CD4-positive, alpha-beta T cell treated with Interleukin-6 at 100 ng/mL for 8 hours (primary cell): ENCODE data around the gene GSG1L.

ENCODE experiments used
- DNase-seq: peaks from one replicate; pipeline ENCODE4 v3.0.0-alpha.2; 2020; ENCODE audit warnings: mixed read lengths, low spot score

Gene GSG1L

DNA sequence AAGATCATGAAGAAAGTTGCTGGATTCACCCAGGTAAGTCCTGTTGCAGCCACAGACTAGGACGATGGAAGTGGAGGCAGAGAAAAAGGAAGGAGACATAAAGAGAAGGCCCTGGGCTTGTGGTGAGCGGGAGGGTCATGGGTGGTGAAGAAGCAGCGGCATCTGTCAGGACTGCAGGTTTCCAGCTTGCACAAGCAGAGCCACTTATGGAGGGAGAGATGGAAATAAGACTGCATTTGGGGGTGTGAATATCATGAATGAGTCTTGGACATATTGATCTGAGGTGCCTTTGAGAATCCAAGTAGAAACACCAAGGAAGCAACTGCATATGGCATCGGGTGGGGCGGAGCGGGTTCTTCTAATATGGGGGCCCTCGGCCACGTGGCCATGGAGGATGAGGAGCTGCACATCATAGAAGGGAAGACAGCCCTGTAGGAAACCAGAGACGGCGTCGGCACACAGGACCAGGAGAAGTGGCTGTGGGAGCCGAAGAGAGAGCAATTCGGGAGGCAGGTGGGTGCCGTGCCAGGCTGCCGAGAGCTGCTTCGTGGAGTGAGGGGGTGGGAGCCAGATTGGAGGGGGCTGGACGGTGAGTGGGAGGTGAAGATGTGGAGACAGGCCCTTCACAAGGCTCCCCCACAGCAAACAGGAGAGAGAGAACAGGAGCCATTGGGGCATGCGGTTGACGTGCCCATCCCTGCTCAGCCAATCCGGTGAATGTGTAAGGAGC, 243.5 kb downstream of the GSG1L start:
- no peak for DNase-seq

- DNase-seq, result no peak
Measured at GRCh38 chr16:27819356-27819755, 244.2 kb downstream of the GSG1L start.

DNA sequence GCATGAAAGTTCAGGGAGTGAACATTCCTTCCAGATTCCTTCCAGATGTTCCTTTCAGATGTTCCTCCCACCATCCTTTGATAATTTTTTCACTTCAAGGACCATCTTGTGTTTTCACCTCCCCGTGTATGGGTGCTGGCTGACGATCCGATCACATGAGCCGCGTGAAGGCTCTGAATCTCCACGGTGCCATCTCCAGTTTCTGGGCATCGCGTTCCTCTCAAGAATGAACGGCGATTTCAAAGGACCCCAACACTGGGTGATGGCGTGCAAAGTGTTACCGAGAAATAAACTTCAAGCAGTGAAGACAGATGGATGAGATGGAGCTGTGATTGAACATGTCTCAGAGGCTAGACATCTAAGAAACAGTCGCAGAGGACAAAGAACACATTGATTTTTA, 245.3 kb downstream of the GSG1L start:
- DNase-seq, result no peak

- DNase-seq, result no peak
Measured at GRCh38 chr16:27817038-27817437, 246.5 kb downstream of the GSG1L start.

DNA sequence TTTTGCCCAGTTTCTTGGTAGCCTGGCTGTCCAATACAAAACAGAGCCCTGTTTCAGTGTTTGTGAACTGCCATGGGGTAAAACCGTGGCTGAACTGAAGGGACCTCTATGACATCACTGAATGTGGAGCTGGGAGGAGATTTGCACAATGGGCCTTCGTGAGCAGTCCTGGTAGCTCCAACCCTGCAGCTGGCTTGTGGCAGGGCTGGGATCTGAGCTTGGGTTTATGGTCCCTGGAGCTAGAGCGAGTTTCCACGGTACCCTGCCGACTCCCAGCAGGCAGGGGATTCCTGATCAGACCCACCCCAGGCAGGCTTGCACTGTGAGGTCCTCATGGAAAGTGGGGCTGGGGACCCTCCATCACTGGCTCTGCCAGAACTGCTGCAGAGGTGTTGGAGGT, 247.0 kb downstream of the GSG1L start:
- no peak for DNase-seq

- DNase-seq, result no peak
Measured at GRCh38 chr16:27813591-27813990, 249.9 kb downstream of the GSG1L start.

DNA sequence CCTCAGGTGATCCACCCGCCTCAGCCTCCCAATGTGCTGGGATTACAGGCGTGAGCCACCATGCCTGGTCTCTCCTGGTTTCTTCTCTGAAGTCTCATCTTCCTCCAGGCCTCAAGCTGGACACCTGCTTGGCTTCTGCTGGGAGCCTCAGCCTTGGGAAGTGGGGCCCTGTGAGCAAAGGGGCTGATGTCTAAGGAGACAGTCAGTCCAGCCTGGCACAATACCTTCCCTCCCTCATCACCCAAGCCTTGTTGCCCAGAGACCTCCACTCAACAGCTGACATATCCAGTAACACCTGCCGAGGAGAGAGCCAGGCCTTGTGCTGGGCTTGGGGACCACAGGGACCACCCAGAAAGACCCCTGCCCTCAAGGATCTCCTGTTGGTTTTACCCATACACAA, 251.6 kb downstream of the GSG1L start:
- DNase-seq, result no peak

GRCh38 chr16:27806986-27807385, 256.5 kb downstream of the GSG1L start:
- DNase-seq, result no peak

DNA sequence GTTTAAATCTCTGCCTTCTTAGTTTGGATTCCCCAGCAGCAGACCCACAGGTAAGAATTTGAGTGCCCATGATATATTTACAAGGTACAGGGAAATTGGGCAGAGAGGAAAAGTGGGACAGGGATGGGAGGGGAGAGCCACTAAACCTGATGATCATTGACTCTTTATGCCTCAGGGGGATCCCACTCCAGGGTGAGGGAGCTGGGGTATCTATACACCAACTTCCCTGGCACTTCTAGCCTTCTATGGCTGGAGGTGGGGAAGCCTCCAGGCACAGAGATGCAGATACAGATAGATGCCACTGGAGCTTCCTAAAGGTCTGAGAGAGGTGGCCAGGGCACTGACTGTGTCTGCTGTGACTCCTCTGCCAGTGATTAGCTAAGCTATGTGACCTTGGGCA, 257.1 kb downstream of the GSG1L start:
- no peak for DNase-seq

- DNase-seq, result no peak
Measured at GRCh38 chr16:27805828-27806351, 257.6 kb downstream of the GSG1L start.

DNA sequence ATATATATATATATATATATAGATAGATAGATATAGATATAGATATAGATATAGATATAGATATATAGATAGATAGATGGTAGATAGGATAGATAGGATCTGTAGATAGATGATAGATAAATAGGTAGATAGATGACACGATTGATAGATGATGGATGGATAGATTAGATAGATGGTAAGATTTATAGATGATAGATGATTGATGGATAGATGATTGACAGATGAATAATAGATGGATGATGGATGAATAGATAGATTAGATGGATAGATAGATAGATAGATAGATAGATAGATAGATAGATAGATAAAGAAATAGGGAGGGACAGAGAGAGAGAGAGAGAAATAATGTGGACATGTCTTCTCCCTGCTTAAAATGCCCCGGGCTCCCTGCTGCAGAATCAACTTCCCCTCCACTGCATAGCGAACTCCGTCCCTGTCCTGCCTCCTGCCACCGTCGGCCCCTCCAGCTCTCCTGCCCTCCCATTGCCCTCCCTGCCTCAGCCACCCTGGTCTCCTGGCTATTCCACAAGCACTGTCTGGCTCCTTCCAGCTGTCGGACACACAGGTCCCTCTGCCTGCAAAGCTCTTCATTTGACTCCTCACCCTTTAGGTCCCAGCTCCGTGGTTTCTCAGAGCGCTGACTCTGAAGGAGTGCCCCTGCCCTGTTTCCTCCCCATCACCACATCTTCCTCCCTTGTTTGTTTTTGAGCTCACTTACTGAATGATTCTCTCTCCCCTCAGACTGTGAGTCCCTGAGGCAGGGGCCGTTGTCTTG, 259.6 kb downstream of the GSG1L start:
- DNase-seq, result no peak

- no peak for DNase-seq
Measured at GRCh38 chr16:27802664-27803439, 260.7 kb downstream of the GSG1L start.

GRCh38 chr16:27801289-27801945, 262.1 kb downstream of the GSG1L start:
- DNase-seq, result no peak

DNA sequence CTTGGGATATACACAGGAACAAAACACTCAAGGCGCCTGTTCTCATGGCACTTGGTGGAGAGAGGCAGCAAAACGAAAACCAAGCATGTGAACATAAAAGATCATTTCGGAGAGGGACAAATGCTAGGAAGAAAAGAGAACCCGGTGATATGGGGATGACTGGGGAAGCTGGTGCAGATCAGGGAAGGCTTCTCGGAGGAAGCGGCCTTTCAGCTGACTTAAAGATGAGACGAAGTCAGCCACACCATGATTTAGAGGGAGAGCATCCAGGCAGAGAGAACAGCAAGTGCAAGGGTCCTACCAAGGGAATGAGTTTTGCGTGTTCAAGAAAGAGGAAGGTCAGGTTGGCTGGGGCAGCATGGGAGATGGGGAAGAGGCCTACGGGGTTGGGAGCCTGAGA, 262.7 kb downstream of the GSG1L start:
- DNase-seq, result no peak

DNA sequence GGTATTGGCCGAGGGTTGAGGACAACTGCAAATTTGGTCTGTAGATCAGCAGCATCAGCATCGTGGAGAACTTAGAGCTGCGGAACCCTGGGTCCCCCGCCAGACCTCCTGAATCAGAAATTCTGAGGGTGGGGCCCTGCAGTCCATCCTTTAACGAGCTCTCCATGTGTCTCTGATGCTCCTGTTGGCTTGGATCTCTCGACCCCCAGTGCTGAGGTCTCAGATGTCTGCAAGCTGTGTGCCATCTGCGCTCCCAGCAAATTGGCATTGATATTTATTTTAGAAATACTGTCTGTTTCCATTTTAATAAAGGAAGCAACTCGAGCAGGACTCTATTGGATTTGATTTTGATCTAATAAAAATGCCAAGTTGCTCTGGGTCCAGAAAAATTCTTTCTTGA, 263.6 kb downstream of the GSG1L start:
- DNase-seq, result no peak

- DNase-seq, result no peak
Measured at GRCh38 chr16:27798241-27798640, 265.3 kb downstream of the GSG1L start.

GRCh38 chr16:27795992-27796614, 267.4 kb downstream of the GSG1L start:
- DNase-seq, result no peak

- no peak for DNase-seq
Measured at GRCh38 chr16:27793249-27793622, 270.3 kb downstream of the GSG1L start.

GRCh38 chr16:27792486-27793248, 270.8 kb downstream of the GSG1L start:
- DNase-seq, result no peak

- DNase-seq, result no peak
Measured at GRCh38 chr16:27791404-27791719, 272.2 kb downstream of the GSG1L start.
